HEK293T (cell line): Measurements from ENCODE around the gene SLC25A51.

Source experiments
- CTCF ChIA-PET: fragments of 350-600 bp; formaldehyde crosslinking; extraction: SDS; loops from one replicate; lab custom pipeline; 2021; ENCODE audit warnings: antibody characterized with exemption, inconsistent platforms; lab: Yijun Ruan, JAX
- POLR2A ChIA-PET: fragments of 350-600 bp; formaldehyde crosslinking; extraction: SDS; loops from one replicate; lab custom pipeline; 2020; ENCODE audit warnings: antibody characterized with exemption, inconsistent platforms; lab: Yijun Ruan, JAX
- DNase-seq: peaks from one replicate; pipeline ENCODE4 v3.0.0; 2012; ENCODE audit warnings: mixed read lengths; ENCODE audit errors: extremely low spot score
- ARNT ChIP-seq: fragments of 450-650 bp; IDR thresholded peaks from 2 replicates; pipeline ENCODE4 v1.6.1; 2017; ENCODE audit warnings: mild to moderate bottlenecking
- BHLHE40 ChIP-seq: fragments of 450-650 bp; IDR thresholded peaks from 2 replicates; pipeline ENCODE4 v1.6.1; 2016; ENCODE audit warnings: mild to moderate bottlenecking, moderate library complexity, borderline replicate concordance
- CTBP1 ChIP-seq: fragments of 450-650 bp; IDR thresholded peaks from 2 replicates; pipeline ENCODE4 v1.6.1; 2016; ENCODE audit warnings: borderline replicate concordance
- ELF4 ChIP-seq: fragments of 450-650 bp; IDR thresholded peaks from 2 replicates; pipeline ENCODE4 v1.6.1; 2017; ENCODE audit warnings: antibody characterized with exemption
- FOXA1 ChIP-seq: fragments of 450-650 bp; IDR thresholded peaks from 2 replicates; pipeline ENCODE4 v1.6.1; 2016; ENCODE audit warnings: mild to moderate bottlenecking
- FOXK2 ChIP-seq: fragments of 450-650 bp; IDR thresholded peaks from 2 replicates; pipeline ENCODE4 v1.6.1; 2016; ENCODE audit warnings: mild to moderate bottlenecking
- FOXM1 ChIP-seq: fragments of 450-650 bp; IDR thresholded peaks from 2 replicates; pipeline ENCODE4 v1.6.1; 2017; ENCODE audit warnings: mild to moderate bottlenecking, borderline replicate concordance
- HDGF ChIP-seq: fragments of 450-650 bp; IDR thresholded peaks from 2 replicates; pipeline ENCODE4 v1.6.1; 2017; ENCODE audit warnings: antibody characterized with exemption, borderline replicate concordance
- L3MBTL2 ChIP-seq: fragments of 450-650 bp; conservative IDR thresholded peaks from 2 replicates; pipeline ENCODE4 v1.6.1; 2016; ENCODE audit warnings: mild to moderate bottlenecking
- LEF1 ChIP-seq: fragments of 450-650 bp; IDR thresholded peaks from 2 replicates; pipeline ENCODE4 v1.6.1; 2017; ENCODE audit warnings: mild to moderate bottlenecking, borderline replicate concordance
- NFRKB ChIP-seq: fragments of 450-650 bp; IDR thresholded peaks from 2 replicates; pipeline ENCODE4 v1.6.1; 2016; ENCODE audit warnings: mild to moderate bottlenecking, moderate library complexity
- PKNOX1 ChIP-seq: fragments of 450-650 bp; IDR thresholded peaks from 2 replicates; pipeline ENCODE4 v1.6.1; 2016
- SP1 ChIP-seq: fragments of 450-650 bp; IDR thresholded peaks from 2 replicates; pipeline ENCODE4 v1.6.1; 2017
- SUZ12 ChIP-seq: fragments of 450-650 bp; IDR thresholded peaks from 2 replicates; pipeline ENCODE4 v1.6.1; 2016; ENCODE audit warnings: mild to moderate bottlenecking
- TARDBP ChIP-seq: fragments of 450-650 bp; IDR thresholded peaks from 2 replicates; pipeline ENCODE4 v1.6.1; 2016
- ZNF384 ChIP-seq: fragments of 450-650 bp; IDR thresholded peaks from 2 replicates; pipeline ENCODE4 v1.6.1; 2016

The SLC25A51 gene

GRCh38 chr9:37916471-37917312, 12.8 kb upstream of the SLC25A51 start:
- no peak for DNase-seq
- ChIA-PET CTCF (no interaction called here), POLR2A (no interaction called here)
- TF ChIP-seq FOXM1 = no peak
- no peak for TF ChIP-seq HDGF
- TF ChIP-seq LEF1 = no peak
- no peak for TF ChIP-seq NFRKB
- no peak for TF ChIP-seq ELF4
- TF ChIP-seq PKNOX1 = no peak
- TF ChIP-seq ZNF384 = no peak
- TF ChIP-seq FOXK2 = no peak
- no peak for TF ChIP-seq TARDBP
- no peak for TF ChIP-seq SUZ12
- no peak for TF ChIP-seq BHLHE40
- TF ChIP-seq FOXA1 = no peak
- no peak for TF ChIP-seq ARNT
- TF ChIP-seq SP1 = no peak
- no peak for TF ChIP-seq CTBP1
- no peak for TF ChIP-seq L3MBTL2

- ChIA-PET CTCF (no interaction called here), POLR2A (no interaction called here)
- no peak for TF ChIP-seq L3MBTL2
- DNase-seq = no peak
Measured at GRCh38 chr9:37915911-37916470, 12.1 kb upstream of the SLC25A51 start.

- TF ChIP-seq ARNT (no peak), FOXA1 (no peak), CTBP1 (no peak), NFRKB (no peak), L3MBTL2 (no peak)
- DNase-seq = no peak
- CTCF ChIA-PET = interaction anchor here (1.0 to 2.9 kb wide), 3 partner anchors 173 to 486 kb away, joined by 3 to 14 read pairs (median 4); no protein-coding TSS in a partner anchor
- POLR2A ChIA-PET = no interaction called here
Measured at GRCh38 chr9:37914701-37915358, 10.9 kb upstream of the SLC25A51 start.

- ChIA-PET POLR2A (no interaction called here), CTCF (interaction anchor here (1.0 to 2.9 kb wide), 4 partner anchors 174 to 487 kb away, joined by 3 to 14 read pairs (median 4); no protein-coding TSS in a partner anchor)
- TF ChIP-seq HDGF (no peak), L3MBTL2 (no peak), CTBP1 (no peak), TARDBP (no peak), SP1 (no peak), NFRKB (no peak), FOXK2 (no peak), SUZ12 (no peak), PKNOX1 (no peak), FOXM1 (no peak), FOXA1 (no peak), LEF1 (no peak)
- no peak for DNase-seq
Measured at GRCh38 chr9:37914154-37914551, 10.2 kb upstream of the SLC25A51 start.

- peak; percentile 82 for DNase-seq
- POLR2A ChIA-PET = no interaction called here
- CTCF ChIA-PET = interaction anchor here (0.9 to 2.9 kb wide), 5 partner anchors 98 to 487 kb away, joined by 3 to 14 read pairs (median 4); no protein-coding TSS in a partner anchor
- TF ChIP-seq L3MBTL2 = no peak
- TF ChIP-seq BHLHE40 = no peak
- no peak for TF ChIP-seq ELF4
- no peak for TF ChIP-seq FOXM1
- no peak for TF ChIP-seq HDGF
- TF ChIP-seq ARNT = no peak
- TF ChIP-seq PKNOX1 = no peak
- no peak for TF ChIP-seq SP1
- no peak for TF ChIP-seq NFRKB
- no peak for TF ChIP-seq LEF1
Measured at GRCh38 chr9:37913480-37914153, 9.7 kb upstream of the SLC25A51 start.

GRCh38 chr9:37911271-37911681, 7.3 kb upstream of the SLC25A51 start:
- DNase-seq = no peak
- ChIA-PET POLR2A (no interaction called here), CTCF (no interaction called here)
- TF ChIP-seq HDGF (no peak), LEF1 (no peak), BHLHE40 (no peak), ZNF384 (no peak), SP1 (no peak), FOXA1 (no peak), FOXK2 (no peak), SUZ12 (no peak), FOXM1 (no peak), PKNOX1 (no peak), L3MBTL2 (no peak), TARDBP (no peak), ARNT (no peak), CTBP1 (no peak), NFRKB (no peak), ELF4 (no peak)
